ENCODE data around the gene RO60.
"Not testable (repeated sequence)": the region's sequence is repeated elsewhere in the genome, so short reads cannot be mapped to it uniquely, and the experiment has no call there.

Gene RO60

GRCh38 chr1:193036337-193037047 is 22.9 kb upstream of the RO60 start:
- Histone ChIP-seq H2AFZ (ENCODE audit: low read depth) (no peak overlapping the region), H3K79me2 (ENCODE audit: insufficient read depth, low read depth) (peaks cover 45% of the 10 kb centered on the region), H3K4me3 (IDR thresholded peaks at IDR 0.05; ENCODE audit: insufficient read depth, low read depth, low read length) (no peak overlapping the region), H3K9ac (no peak overlapping the region), H3K36me3 (ENCODE audit: insufficient read depth) (no peaks in the 10 kb centered on the region), H4K20me1 (ENCODE audit: insufficient read depth) (peaks cover 6% of the 10 kb centered on the region; the same call in 1 of the 2 replicates), H3K27ac (no peak overlapping the region), H3K4me2 (no peak overlapping the region), H3K27me3 (ENCODE audit: insufficient read depth, low read depth) (no peaks in the 10 kb centered on the region), H3K4me1 (ENCODE audit: low read depth, poor library complexity, severe bottlenecking) (peaks cover 5% of the 10 kb centered on the region)
- no peak for TF ChIP-seq CTCF (conservative IDR thresholded peaks at IDR 0.05; ENCODE audit: low read depth, low read length)

- Histone ChIP-seq H3K4me1 (ENCODE audit: low read depth, poor library complexity, severe bottlenecking) (no peaks in the 10 kb centered on the region), H3K27me3 (ENCODE audit: insufficient read depth, low read depth) (no peaks in the 10 kb centered on the region), H3K4me2 (no peak overlapping the region), H3K27ac (no peak overlapping the region), H2AFZ (ENCODE audit: low read depth) (no peak overlapping the region), H3K4me3 (IDR thresholded peaks at IDR 0.05; ENCODE audit: insufficient read depth, low read depth, low read length) (no peak overlapping the region), H3K36me3 (ENCODE audit: insufficient read depth) (peaks cover 10% of the 10 kb centered on the region; the same call in 1 of the 2 replicates), H4K20me1 (ENCODE audit: insufficient read depth) (no peaks in the 10 kb centered on the region), H3K9ac (no peak overlapping the region), H3K79me2 (ENCODE audit: insufficient read depth, low read depth) (peaks cover 29% of the 10 kb centered on the region)
- no peak for TF ChIP-seq CTCF (conservative IDR thresholded peaks at IDR 0.05; ENCODE audit: low read depth, low read length)
Observed at GRCh38 chr1:193040011-193040410, 19.4 kb upstream of the RO60 start.

- Histone ChIP-seq H3K4me1 (ENCODE audit: low read depth, poor library complexity, severe bottlenecking) (no peaks in the 10 kb centered on the region), H4K20me1 (ENCODE audit: insufficient read depth) (no peaks in the 10 kb centered on the region), H3K9ac (no peak overlapping the region), H3K27me3 (ENCODE audit: insufficient read depth, low read depth) (no peaks in the 10 kb centered on the region), H3K4me3 (IDR thresholded peaks at IDR 0.05; ENCODE audit: insufficient read depth, low read depth, low read length) (no peak overlapping the region), H3K36me3 (ENCODE audit: insufficient read depth) (peaks cover 10% of the 10 kb centered on the region; the same call in 1 of the 2 replicates), H3K79me2 (ENCODE audit: insufficient read depth, low read depth) (no peaks in the 10 kb centered on the region; the same call in 1 of the 2 replicates), H3K27ac (no peak overlapping the region), H3K4me2 (no peak overlapping the region), H2AFZ (ENCODE audit: low read depth) (no peak overlapping the region)
- no peak for TF ChIP-seq CTCF (conservative IDR thresholded peaks at IDR 0.05; ENCODE audit: low read depth, low read length)
Observed at GRCh38 chr1:193042766-193043691, 16.4 kb upstream of the RO60 start.

GRCh38 chr1:193048913-193049312 is 10.5 kb upstream of the RO60 start:
- H3K36me3 ChIP-seq (ENCODE audit: insufficient read depth) = peaks cover 13% of the 10 kb centered on the region; the same call in 1 of the 2 replicates
- H3K9ac ChIP-seq; H4K20me1 ChIP-seq (ENCODE audit: insufficient read depth); H3K27ac ChIP-seq; H3K4me1 ChIP-seq (ENCODE audit: low read depth, poor library complexity, severe bottlenecking); H3K27me3 ChIP-seq (ENCODE audit: insufficient read depth, low read depth); H3K4me3 ChIP-seq (IDR thresholded peaks at IDR 0.05; ENCODE audit: insufficient read depth, low read depth, low read length); H3K4me2 ChIP-seq; H2AFZ ChIP-seq (ENCODE audit: low read depth): not testable (repeated sequence)
- H3K79me2 ChIP-seq (ENCODE audit: insufficient read depth, low read depth) = peaks cover 28% of the 10 kb centered on the region
